ENCODE results near the gene RTL1. TPM values are rescaled to one million over a fixed set of nuclear protein-coding genes. Genes with fewer than 3 reads are reported as not detected.

RTL1 gene
- total RNA-seq, 1 donor from 2014 or later, result 4.2 TPM

GRCh38 chr14:100881211-100882025 is 22.1 kb downstream of the RTL1 start:
- DNase-seq, result no peak

GRCh38 chr14:100880271-100881101 is 23.0 kb downstream of the RTL1 start:
- no peak for DNase-seq

- no peak for DNase-seq
Measured at GRCh38 chr14:100879782-100880181, 23.7 kb downstream of the RTL1 start.

GRCh38 chr14:100879194-100879593 is 24.3 kb downstream of the RTL1 start:
- no peak for DNase-seq

GRCh38 chr14:100878271-100879146 is 25.0 kb downstream of the RTL1 start:
- no peak for DNase-seq

- DNase-seq, result no peak
Measured at GRCh38 chr14:100875861-100876590, 27.5 kb downstream of the RTL1 start.

GRCh38 chr14:100875126-100875525 is 28.4 kb downstream of the RTL1 start:
- DNase-seq, result no peak

GRCh38 chr14:100874411-100875091 is 29.0 kb downstream of the RTL1 start:
- DNase-seq, result no peak

- no peak for DNase-seq
Measured at GRCh38 chr14:100874051-100874410, 29.5 kb downstream of the RTL1 start.

- no peak for DNase-seq
Measured at GRCh38 chr14:100873096-100873482, 30.4 kb downstream of the RTL1 start.

- peak; percentile 44 for DNase-seq
Measured at GRCh38 chr14:100872259-100873095, 31.0 kb downstream of the RTL1 start.

GRCh38 chr14:100871234-100872186 is 32.0 kb downstream of the RTL1 start:
- no peak for DNase-seq

GRCh38 chr14:100868621-100869370 is 34.7 kb downstream of the RTL1 start:
- DNase-seq, result no peak

GRCh38 chr14:100867631-100868315 is 35.7 kb downstream of the RTL1 start:
- DNase-seq, result no peak

GRCh38 chr14:100866666-100867630 is 36.6 kb downstream of the RTL1 start:
- no peak for DNase-seq

All from skin of body (tissue), 2 donors.